Subcutaneous abdominal adipose tissue (tissue), 5 donors: ENCODE data around the gene RNF220.
A peak's percentile ranks its signal among the peaks of the same experiment; 100 is the strongest.

Experiments
- H3K27ac ChIP-seq: one replicate; pipeline ENCODE4 v1.7.0; 2013; ENCODE audit warnings: low read depth, mild to moderate bottlenecking, inconsistent platforms, low read length, moderate library complexity
- H3K27me3 ChIP-seq, 5 donors: one replicate each; pipeline ENCODE4 v1.7.0; 2013; ENCODE audit warnings: low read length in 5 of 5, inconsistent platforms in 1 of 5; ENCODE audit not compliant: control insufficient read depth in 5 of 5, insufficient read depth in 4 of 5
- H3K36me3 ChIP-seq, 5 donors: one replicate each; pipeline ENCODE4 v1.7.0; 2013; ENCODE audit warnings: low read length in 5 of 5; ENCODE audit not compliant: control insufficient read depth in 5 of 5, insufficient read depth in 5 of 5
- H3K4me1 ChIP-seq, 5 donors: one replicate each; pipeline ENCODE4 v1.7.0; 2013; ENCODE audit warnings: low read length in 5 of 5, mild to moderate bottlenecking in 3 of 5, moderate library complexity in 1 of 5; ENCODE audit not compliant: control insufficient read depth in 5 of 5, insufficient read depth in 5 of 5
- H3K4me3 ChIP-seq, 5 donors: one replicate each; pipeline ENCODE4 v1.7.0; 2013; ENCODE audit warnings: low read length in 5 of 5, low read depth in 1 of 5
- H3K9ac ChIP-seq, 5 donors: one replicate each; pipeline ENCODE4 v1.7.0; 2013; ENCODE audit warnings: low read length in 5 of 5, mild to moderate bottlenecking in 4 of 5, moderate library complexity in 3 of 5
- H3K9me3 ChIP-seq, 5 donors: one replicate each; pipeline ENCODE4 v1.7.0; 2013; ENCODE audit warnings: low read length in 5 of 5; ENCODE audit not compliant: control insufficient read depth in 5 of 5
- donor health status: healthy.
- donor health status: healthy.
- donor health status: healthy.
- donor health status: healthy.
- donor health status: healthy.

RNF220 gene

DNA sequence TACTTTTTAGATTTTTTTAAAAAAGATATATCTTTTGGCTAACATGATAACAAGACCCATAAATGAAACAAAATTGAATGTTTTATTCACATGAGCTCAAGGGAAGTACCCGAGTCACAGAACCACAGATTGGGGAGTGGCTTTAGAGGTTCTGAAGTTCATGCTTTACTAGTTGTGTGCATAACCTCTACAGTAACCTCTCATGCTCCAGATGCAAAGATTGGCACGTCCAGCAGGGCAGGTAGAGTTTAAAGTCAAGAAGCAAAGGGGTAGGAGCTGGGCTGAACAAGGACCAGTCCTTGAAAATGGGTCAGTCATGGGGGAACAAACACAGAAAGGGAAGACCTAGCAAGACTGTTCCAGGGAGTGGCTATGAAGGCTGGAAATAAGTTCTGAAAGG is 109.6 kb downstream of the RNF220 start:
- Histone ChIP-seq H3K4me3 (no peak overlapping the region), H3K9ac (no peak overlapping the region), H3K27ac (no peak overlapping the region), H3K4me1 (peaks cover 0 to 7% (median 0%) of the 10 kb centered on the region in 5 donors), H3K36me3 (no peaks in the 10 kb centered on the region), H3K27me3 (peaks cover 0 to 22% (median 8%) of the 10 kb centered on the region in 5 donors), H3K9me3 (no peaks in the 10 kb centered on the region)

DNA sequence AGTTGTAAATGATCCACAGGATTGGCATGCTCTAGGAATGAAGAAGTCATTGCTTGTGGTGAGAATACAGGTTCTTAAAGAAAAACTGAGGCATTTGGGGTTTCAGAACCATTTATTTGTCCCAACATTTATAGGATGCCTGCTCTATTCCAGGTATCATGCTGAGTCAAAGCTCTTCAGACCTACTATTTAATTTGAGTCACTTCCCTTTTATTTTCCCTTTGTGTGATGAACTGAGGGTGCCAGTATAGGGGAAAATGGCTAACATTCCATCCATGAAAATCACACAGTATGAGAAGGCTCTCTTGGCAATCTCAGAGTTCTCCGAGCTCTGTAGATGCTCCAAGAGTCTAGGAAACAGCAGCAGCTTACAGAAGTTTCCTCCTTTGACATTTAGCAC is 110.4 kb downstream of the RNF220 start:
- Histone ChIP-seq H3K27ac (no peak overlapping the region), H3K36me3 (no peaks in the 10 kb centered on the region), H3K27me3 (peaks cover 0 to 19% (median 4%) of the 10 kb centered on the region in 5 donors), H3K9ac (no peak overlapping the region), H3K4me3 (no peak overlapping the region), H3K4me1 (peaks cover 0 to 4% (median 0%) of the 10 kb centered on the region in 5 donors), H3K9me3 (no peaks in the 10 kb centered on the region)

DNA sequence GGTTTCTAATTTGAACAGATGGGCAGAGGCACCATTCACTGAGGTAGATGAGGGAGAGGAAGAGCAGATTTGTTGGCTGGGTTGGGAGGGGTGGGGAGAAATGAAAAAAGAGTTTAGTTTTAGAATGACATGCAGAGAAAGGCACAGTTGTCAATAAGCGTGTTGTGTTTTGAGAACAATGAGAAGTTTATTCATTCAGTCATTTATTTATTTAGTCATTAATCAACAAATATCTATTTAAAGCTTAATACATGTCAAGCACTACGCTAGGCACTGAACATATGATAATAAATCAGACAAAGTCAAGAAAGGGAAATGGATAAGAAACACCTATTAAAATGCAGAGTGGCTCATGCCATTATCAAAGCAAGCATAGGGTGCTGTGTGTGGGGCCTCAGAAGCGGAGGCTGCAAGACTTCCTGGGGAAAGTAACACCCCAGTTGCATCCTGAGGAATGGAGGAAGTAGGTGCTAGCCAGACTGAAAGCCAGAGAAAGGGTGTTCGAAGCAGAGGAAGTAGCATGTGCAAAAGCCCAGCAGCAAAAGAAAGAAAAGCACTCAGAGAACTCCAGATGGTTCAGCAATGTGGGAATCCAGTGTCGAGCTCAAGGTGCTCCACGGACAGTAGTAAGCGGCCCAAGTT is 114.1 kb downstream of the RNF220 start:
- Histone ChIP-seq H3K4me1 (peaks cover 0 to 4% (median 2%) of the 10 kb centered on the region in 5 donors), H3K9me3 (no peaks in the 10 kb centered on the region), H3K9ac (no peak overlapping the region), H3K27ac (no peak overlapping the region), H3K36me3 (no peaks in the 10 kb centered on the region), H3K4me3 (no peak overlapping the region), H3K27me3 (peaks cover 0 to 22% (median 17%) of the 10 kb centered on the region in 5 donors)

DNA sequence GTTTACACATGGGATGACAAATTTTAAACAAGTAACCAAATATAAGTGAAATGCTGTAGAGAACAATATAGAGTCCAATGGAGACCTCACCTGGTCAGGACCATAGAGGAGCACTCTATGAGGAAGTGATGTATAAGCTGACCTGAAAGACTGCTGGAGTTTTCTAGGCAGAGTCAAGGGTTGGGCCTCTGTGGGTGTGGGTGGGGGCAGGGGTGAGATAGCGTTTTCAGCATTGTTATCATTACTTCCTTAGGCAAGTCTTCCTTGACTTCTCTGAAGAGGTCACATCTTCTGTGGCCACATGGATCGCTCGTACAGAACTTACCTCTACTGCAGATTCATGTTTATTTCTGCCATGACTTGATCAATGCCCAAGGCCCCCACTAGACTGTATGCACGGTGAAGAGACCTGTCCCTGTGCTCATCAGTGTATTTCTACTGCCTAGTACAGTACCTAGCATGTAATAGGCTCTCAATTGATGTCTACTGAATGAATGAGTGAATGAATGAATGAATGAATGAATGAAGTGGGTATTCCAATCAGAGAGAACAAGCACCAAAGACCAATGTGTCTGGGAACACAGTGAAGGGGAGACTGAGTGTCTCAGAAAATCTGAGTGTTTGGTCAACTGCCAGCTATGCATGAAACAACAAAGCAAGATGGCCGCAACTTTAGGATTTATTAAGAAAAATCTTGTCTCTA is 116.5 kb downstream of the RNF220 start:
- Histone ChIP-seq H3K27ac (no peak overlapping the region), H3K4me1 (peaks cover 0 to 11% (median 4%) of the 10 kb centered on the region in 5 donors), H3K9me3 (no peaks in the 10 kb centered on the region), H3K36me3 (no peaks in the 10 kb centered on the region), H3K4me3 (no peak overlapping the region), H3K27me3 (peaks cover 5 to 29% (median 21%) of the 10 kb centered on the region in 5 donors), H3K9ac (no peak overlapping the region)

DNA sequence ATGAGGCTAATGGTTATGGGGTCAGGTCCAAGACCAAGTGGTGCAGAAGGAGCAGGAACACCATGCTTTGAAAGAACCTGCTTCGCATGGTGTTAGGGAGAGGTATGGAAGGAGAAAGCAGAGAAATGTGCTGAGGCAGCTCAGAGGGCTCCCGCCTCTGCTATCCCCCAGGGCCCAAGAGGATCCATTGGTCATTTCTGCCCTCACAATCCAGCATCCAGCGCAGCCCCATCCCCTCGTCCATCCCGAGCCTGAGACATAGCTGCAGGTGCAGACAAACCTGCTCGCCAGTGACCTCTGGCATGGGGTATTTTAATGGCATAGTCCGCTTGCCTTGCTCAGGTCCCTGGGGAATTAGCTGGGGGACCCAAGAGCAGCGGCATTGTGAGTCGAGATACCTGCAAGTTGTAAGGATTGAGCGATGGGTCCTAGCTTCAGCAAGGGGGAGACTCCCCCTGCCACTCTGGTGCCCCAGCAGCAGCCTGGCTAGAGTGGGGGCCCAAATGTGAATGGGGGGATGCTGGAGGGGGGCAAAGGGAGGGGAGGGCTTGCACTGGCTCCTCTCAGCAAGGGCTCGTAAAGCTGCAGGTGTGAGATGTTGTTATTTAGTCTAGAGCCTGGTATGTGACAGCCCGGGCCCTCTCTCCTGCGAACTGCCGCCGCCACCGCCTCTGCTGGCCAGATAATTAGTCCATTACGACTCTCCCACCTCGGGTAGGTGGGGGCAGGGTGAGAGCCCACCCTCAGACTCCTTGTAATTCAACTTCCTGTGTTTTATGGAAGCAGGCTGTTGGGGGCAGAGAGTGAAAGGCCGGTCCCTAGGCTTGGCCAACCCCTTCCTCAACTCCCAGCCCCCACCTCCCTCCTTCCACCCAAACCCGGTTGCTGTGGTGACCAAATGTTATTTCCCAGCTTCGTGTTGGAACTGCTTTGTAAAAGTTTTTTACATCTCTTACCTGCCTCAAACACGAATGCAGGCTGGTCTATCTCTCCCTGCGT is 118.8 kb downstream of the RNF220 start:
- Histone ChIP-seq H3K9ac (no peak overlapping the region), H3K27me3 (peaks cover 5 to 32% (median 21%) of the 10 kb centered on the region in 5 donors), H3K9me3 (no peaks in the 10 kb centered on the region), H3K27ac (no peak overlapping the region), H3K4me3 (peak overlapping the region in 2 of 5 donors; percentile 20 to 39), H3K36me3 (no peaks in the 10 kb centered on the region), H3K4me1 (peaks cover 0 to 11% (median 4%) of the 10 kb centered on the region in 5 donors)

DNA sequence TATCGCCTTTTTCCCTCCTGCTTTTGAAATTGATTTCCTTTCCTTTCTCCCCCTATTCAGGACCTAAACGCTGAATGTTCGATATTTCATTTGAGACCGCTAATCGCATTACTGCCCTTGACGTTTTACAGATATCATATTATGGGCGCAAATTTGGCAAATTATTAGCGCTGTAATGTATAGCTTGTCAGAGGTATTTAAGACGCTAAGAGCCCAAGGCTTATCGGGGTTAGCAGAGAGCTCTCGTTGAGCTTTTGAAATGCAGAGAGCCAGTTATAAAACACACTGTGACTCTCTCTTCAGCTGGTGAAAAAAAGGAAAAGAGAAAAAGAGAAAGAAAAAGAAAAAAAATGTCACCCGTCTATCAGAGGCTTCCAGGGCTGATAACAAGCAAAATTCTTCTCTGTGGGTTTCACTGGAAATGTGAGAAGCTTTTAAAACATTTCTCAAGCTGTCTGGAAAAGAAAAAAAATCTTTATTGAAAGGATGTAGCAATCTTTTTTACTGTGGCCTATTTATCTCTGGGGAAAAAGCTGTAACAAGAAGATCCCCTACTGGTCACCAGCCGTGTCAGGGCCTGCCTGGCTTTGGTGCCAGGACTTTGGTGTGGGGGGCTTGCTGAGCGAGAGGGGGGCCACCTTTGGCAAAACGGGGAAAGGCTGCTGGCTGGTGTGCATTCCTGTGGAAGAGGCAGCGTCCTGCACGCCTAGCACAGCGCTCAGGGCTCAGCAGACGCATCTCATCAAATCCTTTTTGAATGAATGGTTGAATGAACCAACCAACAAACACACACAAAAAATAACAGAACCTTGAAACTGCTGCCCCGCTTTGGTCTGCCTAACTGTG is 119.8 kb downstream of the RNF220 start:
- peaks cover 0 to 11% (median 0%) of the 10 kb centered on the region in 5 donors for H3K4me1 ChIP-seq
- H3K36me3 ChIP-seq, result no peaks in the 10 kb centered on the region
- H3K9me3 ChIP-seq, result no peaks in the 10 kb centered on the region
- peaks cover 5 to 32% (median 20%) of the 10 kb centered on the region in 5 donors for H3K27me3 ChIP-seq
- peak overlapping the region in 2 of 5 donors; percentile 20 to 39 for H3K4me3 ChIP-seq
- peak overlapping the region in 1 of 5 donors; percentile 52 for H3K9ac ChIP-seq
- H3K27ac ChIP-seq, result no peak overlapping the region

DNA sequence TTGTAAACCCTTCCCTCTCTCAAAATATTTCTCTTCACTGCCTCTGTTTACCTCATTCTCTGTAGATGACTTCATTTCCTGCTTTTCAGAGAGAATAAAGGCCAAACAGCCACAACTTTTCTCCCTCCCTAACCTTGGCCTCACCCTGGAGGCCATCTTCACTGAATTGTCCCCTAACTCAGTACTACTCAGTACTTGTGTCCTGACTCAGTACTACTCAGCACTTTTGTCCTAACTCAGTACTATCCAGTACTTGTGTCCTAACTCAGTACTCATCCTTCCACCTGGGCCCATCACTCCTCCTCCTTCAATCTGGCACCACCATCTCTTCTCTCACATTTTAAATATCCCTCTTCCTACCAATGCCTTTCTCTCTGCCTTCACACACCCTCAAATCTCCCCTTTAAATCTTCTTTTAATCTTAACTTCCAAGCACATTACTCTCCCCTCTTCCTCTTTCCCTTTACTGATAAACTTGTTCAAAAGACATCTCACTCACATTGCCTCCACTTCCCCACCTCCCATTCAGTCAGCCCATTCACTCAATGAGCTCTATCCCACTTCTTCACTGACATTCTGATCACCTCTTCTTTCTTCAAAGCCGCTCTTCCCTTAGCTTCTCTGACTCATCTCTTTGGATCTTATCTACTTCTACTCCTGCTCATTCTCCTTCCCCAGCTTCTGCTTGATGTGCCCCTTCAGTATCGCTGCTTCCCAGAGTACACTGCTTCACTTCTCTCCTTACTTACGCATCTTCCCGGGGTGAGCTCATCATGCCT is 121.4 kb downstream of the RNF220 start:
- Histone ChIP-seq H3K4me1 (peaks cover 0 to 11% (median 0%) of the 10 kb centered on the region in 5 donors), H3K4me3 (no peak overlapping the region), H3K9ac (no peak overlapping the region), H3K36me3 (no peaks in the 10 kb centered on the region), H3K27ac (no peak overlapping the region), H3K9me3 (no peaks in the 10 kb centered on the region), H3K27me3 (peaks cover 5 to 32% (median 20%) of the 10 kb centered on the region in 5 donors)

DNA sequence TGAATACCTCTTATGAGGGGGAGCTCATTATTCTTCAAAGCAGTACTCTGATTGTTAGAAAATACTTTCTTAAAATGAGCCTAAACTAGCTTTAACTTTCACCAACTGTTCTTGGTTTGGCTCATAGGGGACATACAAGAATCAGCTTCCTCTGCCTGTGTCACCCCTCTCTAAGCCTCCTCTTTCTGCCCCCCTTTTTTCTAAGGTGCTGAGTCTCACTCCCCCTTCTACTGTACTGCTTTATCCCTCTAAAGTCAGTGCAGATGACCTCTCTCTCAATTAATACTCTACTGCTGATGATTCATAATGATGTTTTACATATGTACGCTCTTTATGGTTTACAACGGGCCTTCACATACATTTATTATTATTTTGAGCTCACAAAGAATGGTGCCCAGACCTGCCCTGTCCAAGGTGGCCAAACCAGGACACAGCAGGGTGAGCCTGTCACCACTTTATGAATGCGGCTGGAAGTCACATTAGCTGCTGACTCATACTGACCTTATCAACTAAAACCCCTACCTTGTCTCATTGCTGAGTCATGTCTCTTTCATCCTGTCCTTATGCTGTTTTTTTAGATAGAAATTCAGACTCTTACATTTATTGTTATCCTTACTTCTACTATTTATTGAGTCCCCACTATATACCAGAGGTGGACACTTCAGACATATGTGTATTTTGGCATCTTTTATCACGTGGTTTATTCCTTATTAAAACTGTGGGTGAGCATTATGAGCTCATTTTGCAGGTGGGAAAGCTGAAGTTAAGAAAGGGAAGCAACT is 126.9 kb downstream of the RNF220 start:
- Histone ChIP-seq H3K9me3 (no peaks in the 10 kb centered on the region), H3K27me3 (peaks cover 0 to 7% (median under 1%) of the 10 kb centered on the region in 5 donors), H3K9ac (no peak overlapping the region), H3K36me3 (no peaks in the 10 kb centered on the region), H3K4me3 (no peak overlapping the region), H3K27ac (no peak overlapping the region), H3K4me1 (no peaks in the 10 kb centered on the region)
